Stomach (tissue), 9 donors: ENCODE measurements around the gene PRKN. TPM values are rescaled to one million over a fixed set of nuclear protein-coding genes. Genes with fewer than 3 reads are reported as not detected.
"Not testable (repeated sequence)": the region's sequence is repeated elsewhere in the genome, so short reads cannot be mapped to it uniquely, and the experiment has no call there.

Source experiments
- DNase-seq, 2 donors: peaks; one replicate each; pipeline versions ENCODE4 v3.0.0 to v3.0.0-alpha.2; 2013 to 2019
- H3K27ac ChIP-seq, 5 donors: fragments of 200-600 bp in 4 of 5; sonication (generic) in 4 of 5; one replicate each; pipeline ENCODE4 v1.5.1; 2013 to 2019; ENCODE audit warnings: mild to moderate bottlenecking in 1 of 5, moderate library complexity in 1 of 5
- H3K27me3 ChIP-seq, 3 donors: fragments of 200-600 bp; sonication (generic); one replicate each; pipeline ENCODE4 v1.5.1; 2017 to 2019; ENCODE audit warnings: mixed run types in 1 of 3
- H3K36me3 ChIP-seq, 4 donors: fragments of 200-600 bp; sonication (generic); 1 replicate in 3 of 4; 2 replicates in 1 of 4; pipeline ENCODE4 v1.5.1; 2016 to 2019
- H3K4me1 ChIP-seq, 4 donors: fragments of 200-600 bp; sonication (generic); one replicate each; pipeline ENCODE4 v1.5.1; 2016 to 2019
- H3K4me3 ChIP-seq, 4 donors: fragments of 200-600 bp; sonication (generic) in 3 of 4; one replicate each; pipeline ENCODE4 v1.5.1; 2016 to 2019; ENCODE audit warnings: mild to moderate bottlenecking in 1 of 4
- H3K9me3 ChIP-seq, 4 donors: fragments of 200-600 bp; sonication (generic); one replicate each; pipeline ENCODE4 v1.5.1; 2016 to 2019
- EP300 ChIP-seq: sonication (generic); formaldehyde crosslinking; IDR thresholded peaks from one replicate; pipeline ENCODE4 v1.6.1; 2017; ENCODE audit warnings: antibody characterized with exemption
- POLR2A ChIP-seq, 4 donors: fragments of 450-650 bp; IDR thresholded peaks; one replicate each; pipeline ENCODE4 v1.6.1; 2016; ENCODE audit warnings: antibody characterized with exemption in 4 of 4, control low read depth in 2 of 4, mild to moderate bottlenecking in 1 of 4, moderate library complexity in 1 of 4
- POLR2AphosphoS5 ChIP-seq, 3 donors: sonication (generic); formaldehyde crosslinking; IDR thresholded peaks; one replicate each; pipeline ENCODE4 v1.6.1; 2016; ENCODE audit warnings: antibody characterized with exemption in 3 of 3
- WGBS, 5 donors: extraction: QIAGEN DNeasy Blood & Tissue Kit in 3 of 5; methylation state at CpG; one replicate each; pipeline versions ENCODE4 v1.1.5 to v1.1.7; 2013 to 2018; 5-methylcytosine and 5-hydroxymethylcytosine counted together
- intact Hi-C: fragments of 100-400 bp; cut with DNase I; formaldehyde crosslinking; loops from one replicate; pipeline ENCODE4 v1.15.1; 2023; ENCODE audit warnings: low total_unique reads
- polyA plus RNA-seq, 3 donors: library from polyadenylated mRNA; stranded (reverse); fragments of 200-250 nt; gene quantifications; one replicate each; pipeline ENCODE4 v1.2.3, GENCODE V29; 2013
- total RNA-seq, 5 donors: library from RNA; depleted of rRNA; stranded (reverse); fragments of >200 nt; gene quantifications; one replicate each; pipeline versions ENCODE4 v1.1.0 to v1.2.3, GENCODE V29; 2014 to 2016
- TF ChIP-seq, protein P1 (sequence below), 7 experiments: fragments of 450-650 bp in 4 of 7; fragments of 200-600 bp in 3 of 7; sonication (generic) in 3 of 7; IDR thresholded peaks; one replicate each; pipeline ENCODE4 v1.5.1; 2016 to 2019; ENCODE audit warnings: antibody characterized with exemption in 7 of 7, control low read depth in 2 of 7, mild to moderate bottlenecking in 1 of 7
- donor health status: healthy with polysubstance abuse.
- donor health status: Bipolar disorder and iron deficiency.
- donor health status: healthy.

The PRKN gene
- total and polyA plus RNA-seq, 8 donors: 0.68 to 19.8 (median 9.5) TPM

- Histone ChIP-seq H3K4me1 (no peaks in the 10 kb centered on the region), H3K36me3 (no peaks in the 10 kb centered on the region), H3K9me3 (peaks cover 0 to 11% (median 0%) of the 10 kb centered on the region in 4 donors), H3K27ac (no peak overlapping the region), H3K4me3 (no peak overlapping the region), H3K27me3 (no peaks in the 10 kb centered on the region)
- TF ChIP-seq, protein P1, sequence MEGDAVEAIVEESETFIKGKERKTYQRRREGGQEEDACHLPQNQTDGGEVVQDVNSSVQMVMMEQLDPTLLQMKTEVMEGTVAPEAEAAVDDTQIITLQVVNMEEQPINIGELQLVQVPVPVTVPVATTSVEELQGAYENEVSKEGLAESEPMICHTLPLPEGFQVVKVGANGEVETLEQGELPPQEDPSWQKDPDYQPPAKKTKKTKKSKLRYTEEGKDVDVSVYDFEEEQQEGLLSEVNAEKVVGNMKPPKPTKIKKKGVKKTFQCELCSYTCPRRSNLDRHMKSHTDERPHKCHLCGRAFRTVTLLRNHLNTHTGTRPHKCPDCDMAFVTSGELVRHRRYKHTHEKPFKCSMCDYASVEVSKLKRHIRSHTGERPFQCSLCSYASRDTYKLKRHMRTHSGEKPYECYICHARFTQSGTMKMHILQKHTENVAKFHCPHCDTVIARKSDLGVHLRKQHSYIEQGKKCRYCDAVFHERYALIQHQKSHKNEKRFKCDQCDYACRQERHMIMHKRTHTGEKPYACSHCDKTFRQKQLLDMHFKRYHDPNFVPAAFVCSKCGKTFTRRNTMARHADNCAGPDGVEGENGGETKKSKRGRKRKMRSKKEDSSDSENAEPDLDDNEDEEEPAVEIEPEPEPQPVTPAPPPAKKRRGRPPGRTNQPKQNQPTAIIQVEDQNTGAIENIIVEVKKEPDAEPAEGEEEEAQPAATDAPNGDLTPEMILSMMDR (IDR thresholded peaks at IDR 0.05): no peak
- TF ChIP-seq POLR2AphosphoS5 (IDR thresholded peaks at IDR 0.05) (no peak), POLR2A (IDR thresholded peaks at IDR 0.05) (no peak), EP300 (no peak)
- DNase-seq: no peak
- intact Hi-C loops: no loop called here
- WGBS, 5 donors: 82 to 86% (median 82%) methylated on average over 6 of the region's 6 CpGs
These were observed 1413.5 kb downstream of the PRKN start for GRCh38 chr6:161313940-161314509.

- H3K27ac ChIP-seq, H3K27me3 ChIP-seq, H3K4me3 ChIP-seq, intact Hi-C loops, DNase-seq, H3K4me1 ChIP-seq, H3K36me3 ChIP-seq: not testable (repeated sequence)
- H3K9me3 ChIP-seq: peaks cover 0 to 11% (median 0%) of the 10 kb centered on the region in 4 donors
- WGBS, 5 donors: 33 to 60% (median 43%) methylated on average over 3 of the region's 3 CpGs
These were observed 1414.1 kb downstream of the PRKN start for GRCh38 chr6:161313475-161313874.

- H3K36me3 ChIP-seq, intact Hi-C loops, H3K27me3 ChIP-seq, H3K4me1 ChIP-seq, H3K9me3 ChIP-seq, DNase-seq, H3K27ac ChIP-seq, H3K4me3 ChIP-seq: not testable (repeated sequence)
- WGBS, 5 donors: 74 to 84% (median 81%) methylated on average over 7 of the region's 7 CpGs
These were observed 1417.8 kb downstream of the PRKN start for GRCh38 chr6:161309774-161310173.

DNA sequence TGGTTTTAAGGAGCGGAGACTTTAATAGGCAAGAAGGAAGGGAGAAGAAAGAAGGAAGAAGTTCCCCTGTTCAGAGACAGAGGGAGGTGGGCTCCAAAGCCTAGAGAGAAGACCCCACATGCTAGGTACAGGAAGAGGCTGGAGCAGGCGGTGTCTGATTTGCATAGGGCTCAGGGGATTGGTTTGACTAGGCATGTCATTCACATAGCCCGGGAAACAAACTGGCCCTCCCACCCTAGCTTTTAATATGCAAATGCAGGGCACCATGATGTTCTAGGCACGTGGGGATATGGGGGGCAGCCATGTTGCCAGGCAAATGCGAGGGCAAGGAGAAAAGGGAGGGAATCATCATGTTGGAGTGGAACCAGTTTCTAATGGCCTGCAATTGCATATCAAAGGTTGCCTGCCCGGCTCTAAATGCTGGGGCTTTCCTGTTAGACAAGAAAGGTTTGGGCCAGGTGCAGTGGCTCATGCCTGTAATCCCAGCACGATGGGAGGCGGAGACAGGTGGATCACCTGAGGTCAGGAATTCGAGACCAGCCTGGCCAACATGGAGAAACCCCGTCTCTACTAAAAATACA lies 1419.4 kb downstream of the PRKN start:
- intact Hi-C loops: no loop called here
- H3K9me3 ChIP-seq: no peaks in the 10 kb centered on the region

GRCh38 chr6:161305860-161306259 lies 1421.7 kb downstream of the PRKN start:
- H3K27ac ChIP-seq: no peak overlapping the region
- intact Hi-C loops: no loop called here
- no peaks in the 10 kb centered on the region for H3K9me3 ChIP-seq
- 57 to 81% (median 76%) methylated on average over 4 of the region's 4 CpGs for WGBS, 5 donors
- H3K4me1 ChIP-seq: peaks cover 0 to 8% (median 0%) of the 10 kb centered on the region in 4 donors
- DNase-seq: no peak
- no peaks in the 10 kb centered on the region for H3K27me3 ChIP-seq
- TF ChIP-seq POLR2AphosphoS5 (IDR thresholded peaks at IDR 0.05) (no peak), EP300 (no peak), POLR2A (IDR thresholded peaks at IDR 0.05) (no peak)
- TF ChIP-seq, protein P1 (IDR thresholded peaks at IDR 0.05): no peak
- H3K4me3 ChIP-seq: no peak overlapping the region
- H3K36me3 ChIP-seq: no peaks in the 10 kb centered on the region

More for the DNA sequence above, 1419.4 kb downstream of the PRKN start:
- Histone ChIP-seq H3K27ac (no peak overlapping the region), H3K36me3 (no peaks in the 10 kb centered on the region), H3K4me1 (no peaks in the 10 kb centered on the region), H3K4me3 (no peak overlapping the region), H3K27me3 (no peaks in the 10 kb centered on the region)
- TF ChIP-seq POLR2AphosphoS5 (IDR thresholded peaks at IDR 0.05) (no peak), EP300 (no peak)
- 79 to 87% (median 81%) methylated on average over 10 of the region's 10 CpGs for WGBS, 5 donors
- no peak for DNase-seq
